Gastrocnemius medialis (tissue), 4 donors: ENCODE results near the gene APP. TPM values are rescaled to one million over a fixed set of nuclear protein-coding genes. Genes with fewer than 3 reads are reported as not detected.

ENCODE experiments used
- ATAC-seq, 2 donors: fragments of 150-250 bp; one replicate each; pipeline ENCODE4 v1.9.1; 2016
- DNase-seq, 2 donors: peaks; one replicate each; pipeline ENCODE4 v3.0.0-alpha.2; 2019
- H3K27ac ChIP-seq, 4 donors: fragments of 200-600 bp; sonication (generic); 1 replicate in 1 of 4; 2 replicates in 3 of 4; pipeline ENCODE4 v1.5.1; 2016 to 2018; ENCODE audit warnings: mild to moderate bottlenecking in 2 of 4, moderate library complexity in 1 of 4
- H3K27me3 ChIP-seq, 3 donors: fragments of 200-600 bp; sonication (generic) in 2 of 3; 1 replicate in 1 of 3; 2 replicates in 2 of 3; pipeline versions ENCODE4 v1.5.1 to v1.6.0; 2016 to 2019; ENCODE audit warnings: mild to moderate bottlenecking in 1 of 3, moderate library complexity in 1 of 3
- H3K36me3 ChIP-seq, 2 donors: fragments of 200-600 bp; sonication (generic) in 1 of 2; one replicate each; pipeline ENCODE4 v1.5.1; 2017 to 2018
- H3K4me1 ChIP-seq, 2 donors: fragments of 200-600 bp; sonication (generic) in 1 of 2; one replicate each; pipeline ENCODE4 v1.5.1; 2016 to 2017; ENCODE audit warnings: mild to moderate bottlenecking in 2 of 2
- H3K4me3 ChIP-seq, 4 donors: fragments of 200-600 bp; sonication (generic) in 3 of 4; 1 replicate in 1 of 4; 2 replicates in 3 of 4; pipeline ENCODE4 v1.5.1; 2016 to 2019; ENCODE audit warnings: mild to moderate bottlenecking in 2 of 4
- H3K9me3 ChIP-seq, 3 donors: fragments of 200-600 bp; sonication (generic) in 2 of 3; 1 replicate in 1 of 3; 2 replicates in 2 of 3; pipeline ENCODE4 v1.5.1; 2016 to 2019
- POLR2A ChIP-seq, 2 donors: fragments of 450-650 bp; IDR thresholded peaks; one replicate each; pipeline ENCODE4 v1.6.1; 2017; ENCODE audit warnings: antibody characterized with exemption in 2 of 2, mild to moderate bottlenecking in 2 of 2, moderate library complexity in 2 of 2
- in situ Hi-C, 4 donors: fragments of 200-750 bp; cut with MboI; loops; one replicate each; pipeline versions ENCODE4 v1.15.0 to v1.8.0; 2017; ENCODE audit warnings: low sequenced_read_pairs in 4 of 4
- intact Hi-C: fragments of 100-400 bp; cut with DNase I; formaldehyde crosslinking; loops from one replicate; pipeline ENCODE4 v1.15.1; 2023; ENCODE audit warnings: low total_unique reads
- total RNA-seq, 4 donors: library from RNA; depleted of rRNA; stranded (reverse); fragments of >200 nt; gene quantifications; one replicate each; pipeline versions ENCODE4 v1.1.0 to v1.2.3, GENCODE V29; 2016
- TF ChIP-seq, protein P1 (sequence below), 5 experiments: fragments of 450-650 bp in 3 of 5; fragments of 200-600 bp in 2 of 5; sonication (generic) in 2 of 5; IDR thresholded peaks in 4 of 5; conservative IDR thresholded peaks in 1 of 5; 1 replicate in 4 of 5; 2 replicates in 1 of 5; pipeline ENCODE4 v1.5.1; 2016 to 2019; ENCODE audit warnings: antibody characterized with exemption in 5 of 5, mild to moderate bottlenecking in 3 of 5, moderate library complexity in 3 of 5

The APP gene
- total RNA-seq, 4 donors from 2014 or later = 45.8 to 73.2 (median 70.1) TPM

DNA sequence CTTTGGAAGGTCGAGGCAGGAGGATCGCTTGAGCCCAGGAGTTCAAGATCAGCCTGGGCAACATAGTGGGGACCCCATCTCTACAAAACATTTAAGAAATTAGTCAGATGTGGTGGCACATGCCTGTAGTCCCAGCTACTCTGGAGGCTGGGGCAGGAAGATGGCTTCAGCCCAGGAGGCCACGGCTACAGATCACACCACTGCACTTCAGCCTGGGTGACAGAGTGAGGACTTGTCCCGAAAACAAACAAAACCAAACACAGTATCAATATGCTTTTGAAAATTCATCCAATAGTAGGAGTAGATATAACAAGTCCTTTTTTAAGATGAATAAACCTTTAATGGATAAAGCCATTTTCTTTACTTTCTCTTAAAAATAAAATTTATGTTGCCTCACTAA, 8.5 kb downstream of the APP start:
- ATAC-seq = no peak
- Histone ChIP-seq H3K36me3 (no peaks in the 10 kb centered on the region), H3K9me3 (no peaks in the 10 kb centered on the region), H3K27ac (no peak overlapping the region), H3K4me3 (no peak overlapping the region), H3K4me1 (peaks cover 0 to 4% of the 10 kb centered on the region in 2 donors), H3K27me3 (no peaks in the 10 kb centered on the region)
- intact Hi-C loops = no loop called here
- TF ChIP-seq, protein P1, sequence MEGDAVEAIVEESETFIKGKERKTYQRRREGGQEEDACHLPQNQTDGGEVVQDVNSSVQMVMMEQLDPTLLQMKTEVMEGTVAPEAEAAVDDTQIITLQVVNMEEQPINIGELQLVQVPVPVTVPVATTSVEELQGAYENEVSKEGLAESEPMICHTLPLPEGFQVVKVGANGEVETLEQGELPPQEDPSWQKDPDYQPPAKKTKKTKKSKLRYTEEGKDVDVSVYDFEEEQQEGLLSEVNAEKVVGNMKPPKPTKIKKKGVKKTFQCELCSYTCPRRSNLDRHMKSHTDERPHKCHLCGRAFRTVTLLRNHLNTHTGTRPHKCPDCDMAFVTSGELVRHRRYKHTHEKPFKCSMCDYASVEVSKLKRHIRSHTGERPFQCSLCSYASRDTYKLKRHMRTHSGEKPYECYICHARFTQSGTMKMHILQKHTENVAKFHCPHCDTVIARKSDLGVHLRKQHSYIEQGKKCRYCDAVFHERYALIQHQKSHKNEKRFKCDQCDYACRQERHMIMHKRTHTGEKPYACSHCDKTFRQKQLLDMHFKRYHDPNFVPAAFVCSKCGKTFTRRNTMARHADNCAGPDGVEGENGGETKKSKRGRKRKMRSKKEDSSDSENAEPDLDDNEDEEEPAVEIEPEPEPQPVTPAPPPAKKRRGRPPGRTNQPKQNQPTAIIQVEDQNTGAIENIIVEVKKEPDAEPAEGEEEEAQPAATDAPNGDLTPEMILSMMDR (IDR thresholded peaks at IDR 0.05 in 4 of 5, conservative IDR thresholded peaks at IDR 0.05 in 1 of 5) = no peak
- no peak for TF ChIP-seq POLR2A (IDR thresholded peaks at IDR 0.05)
- DNase-seq = no peak
- in situ Hi-C loops = loop anchor here in 1 of 4 donors (10.0 kb wide), 1 partner anchor 267 kb away; no protein-coding TSS in a partner anchor

DNA sequence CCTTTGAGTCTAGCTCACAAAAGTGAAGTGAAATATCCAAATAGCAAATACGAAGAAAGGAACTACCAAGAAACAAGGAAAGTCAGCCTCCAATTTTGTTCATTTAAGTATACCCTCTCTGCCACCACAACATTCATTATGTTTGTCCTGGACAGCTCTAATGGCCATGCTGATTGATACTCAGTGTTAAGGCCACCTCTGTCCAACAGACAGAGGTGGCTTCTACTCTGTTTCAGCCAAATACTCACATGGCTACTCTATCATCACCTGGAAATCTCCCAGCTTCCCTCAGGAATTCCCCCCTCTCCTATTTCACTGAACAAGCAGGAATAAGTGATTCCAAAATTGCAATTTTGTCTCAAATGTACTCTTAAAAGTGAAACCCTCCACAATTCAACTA, 10.7 kb downstream of the APP start:
- no peak for ATAC-seq
- in situ Hi-C loops = loop anchor here in 1 of 4 donors (10.0 kb wide), 1 partner anchor 265 kb away; no protein-coding TSS in a partner anchor
- peaks cover 0 to 4% of the 10 kb centered on the region in 2 donors for H3K4me1 ChIP-seq

DNA sequence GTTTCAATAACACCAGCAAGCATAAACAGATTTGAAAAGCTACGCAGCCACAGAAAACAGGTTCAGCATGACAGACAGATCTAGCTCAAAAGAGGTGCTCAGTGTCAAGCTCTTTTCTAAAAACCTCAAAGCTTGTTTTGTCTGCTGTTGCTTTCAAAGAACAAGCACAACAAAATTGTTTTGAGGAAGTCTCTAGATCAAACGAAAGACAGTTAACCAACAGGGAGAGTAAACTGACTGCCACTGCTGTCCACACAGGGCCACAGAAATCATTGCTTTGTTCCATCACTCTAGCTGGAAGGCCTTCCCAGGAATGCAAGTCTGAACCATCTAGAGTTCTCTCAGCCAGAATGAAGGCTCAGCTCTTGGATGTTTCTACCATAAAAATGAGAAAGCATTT, 12.8 kb downstream of the APP start:
- intact Hi-C loops = no loop called here
- ATAC-seq (no peak), DNase-seq (no peak)
- Histone ChIP-seq H3K4me3 (no peak overlapping the region), H3K27me3 (no peaks in the 10 kb centered on the region), H3K36me3 (no peaks in the 10 kb centered on the region), H3K9me3 (no peaks in the 10 kb centered on the region), H3K27ac (no peak overlapping the region), H3K4me1 (peaks cover 0 to 4% of the 10 kb centered on the region in 2 donors)
- TF ChIP-seq, protein P1 (IDR thresholded peaks at IDR 0.05 in 4 of 5, conservative IDR thresholded peaks at IDR 0.05 in 1 of 5) = no peak
- no peak for TF ChIP-seq POLR2A (IDR thresholded peaks at IDR 0.05)
- in situ Hi-C loops = no loop called here

More for the DNA sequence above, 10.7 kb downstream of the APP start:
- no peak for TF ChIP-seq POLR2A (IDR thresholded peaks at IDR 0.05)
- TF ChIP-seq, protein P1 (IDR thresholded peaks at IDR 0.05 in 4 of 5, conservative IDR thresholded peaks at IDR 0.05 in 1 of 5) = no peak
- Histone ChIP-seq H3K36me3 (no peaks in the 10 kb centered on the region), H3K4me3 (no peak overlapping the region), H3K27ac (no peak overlapping the region), H3K27me3 (no peaks in the 10 kb centered on the region), H3K9me3 (no peaks in the 10 kb centered on the region)
- intact Hi-C loops = no loop called here
- DNase-seq = no peak

DNA sequence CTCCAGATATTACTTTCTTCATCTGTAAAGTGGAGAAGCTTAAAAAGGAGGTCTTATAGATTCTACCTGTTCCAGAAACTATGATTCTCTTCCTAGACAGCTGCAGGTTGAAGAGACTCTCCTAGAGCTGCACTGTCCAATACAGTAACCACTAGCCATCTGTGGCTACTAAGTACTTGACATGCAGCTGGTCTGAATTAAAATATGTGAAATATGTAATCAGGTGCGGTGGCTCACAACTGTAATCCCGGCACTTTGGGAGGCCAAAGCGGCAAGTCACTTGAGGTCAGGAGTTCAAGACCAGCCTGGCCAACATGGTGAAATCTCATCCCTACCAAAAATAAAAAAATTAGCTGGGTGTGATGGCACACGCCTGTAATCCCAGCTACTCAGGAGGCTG, 15.8 kb downstream of the APP start:
- in situ Hi-C loops (no loop called here), intact Hi-C loops (no loop called here)
- DNase-seq (no peak), ATAC-seq (no peak)
- H3K27ac ChIP-seq = no peak overlapping the region
- H3K4me3 ChIP-seq = no peak overlapping the region
- TF ChIP-seq, protein P1 (IDR thresholded peaks at IDR 0.05 in 4 of 5, conservative IDR thresholded peaks at IDR 0.05 in 1 of 5) = no peak
- no peak for TF ChIP-seq POLR2A (IDR thresholded peaks at IDR 0.05)
- no peaks in the 10 kb centered on the region for H3K27me3 ChIP-seq
- no peaks in the 10 kb centered on the region for H3K4me1 ChIP-seq
- H3K36me3 ChIP-seq = no peaks in the 10 kb centered on the region
- H3K9me3 ChIP-seq = no peaks in the 10 kb centered on the region

DNA sequence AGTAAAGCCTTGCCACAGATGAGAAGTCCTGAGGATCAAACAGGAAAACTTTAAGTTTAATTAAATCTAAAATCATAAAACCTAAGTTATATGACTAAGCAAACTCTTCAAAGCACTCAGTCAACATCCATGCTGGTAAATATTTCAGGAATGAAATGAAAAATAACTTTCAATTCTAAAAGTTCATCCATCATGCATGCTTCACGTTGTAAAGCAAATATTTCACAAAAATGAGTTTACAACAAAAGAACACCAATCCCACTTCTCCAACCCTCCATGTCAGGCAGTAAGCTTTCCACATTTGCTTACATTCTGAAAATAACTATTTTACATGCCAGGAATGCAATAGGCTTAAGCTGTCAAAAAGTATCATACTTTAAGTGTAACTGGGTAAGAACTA, 16.8 kb downstream of the APP start:
- no peaks in the 10 kb centered on the region for H3K36me3 ChIP-seq

More for the DNA sequence above, 16.8 kb downstream of the APP start:
- no peak for ATAC-seq
- intact Hi-C loops = no loop called here
- H3K4me1 ChIP-seq = peaks cover 0 to 4% of the 10 kb centered on the region in 2 donors
- DNase-seq = no peak
- TF ChIP-seq, protein P1 (IDR thresholded peaks at IDR 0.05 in 4 of 5, conservative IDR thresholded peaks at IDR 0.05 in 1 of 5) = no peak
- no peak for TF ChIP-seq POLR2A (IDR thresholded peaks at IDR 0.05)
- H3K27me3 ChIP-seq = no peaks in the 10 kb centered on the region
- no peaks in the 10 kb centered on the region for H3K9me3 ChIP-seq
- H3K27ac ChIP-seq = no peak overlapping the region
- H3K4me3 ChIP-seq = no peak overlapping the region
- in situ Hi-C loops = no loop called here
